Psoas muscle (tissue), 8 donors: ENCODE results near the gene LRRC23. TPM values are rescaled to one million over a fixed set of nuclear protein-coding genes. Genes with fewer than 3 reads are reported as not detected.
"Not testable (repeated sequence)": the region's sequence is repeated elsewhere in the genome, so short reads cannot be mapped to it uniquely, and the experiment has no call there.

Experiments
- ATAC-seq, 4 donors: fragments of 200-7000 bp; cut with Tn5 transposase; one replicate each; pipeline ENCODE4 v1.9.1; 2020; ENCODE audit warnings: moderate library complexity in 3 of 4, mild to moderate bottlenecking in 2 of 4
- DNase-seq, 2 donors: peaks; one replicate each; pipeline ENCODE4 v3.0.0-alpha.2; 2020
- H3K27ac ChIP-seq: fragments of 200-600 bp; one replicate; pipeline ENCODE4 v1.8.0; 2022
- H3K27me3 ChIP-seq, 3 donors: fragments of 200-600 bp in 1 of 3; one replicate each; pipeline versions ENCODE4 v1.6.1 to v1.8.0; 2013 to 2022; ENCODE audit warnings: low read length in 2 of 3, mild to moderate bottlenecking in 2 of 3, moderate library complexity in 1 of 3; ENCODE audit not compliant: insufficient read depth in 3 of 3
- H3K36me3 ChIP-seq, 2 donors: fragments of 200-600 bp in 1 of 2; one replicate each; pipeline versions ENCODE4 v1.6.1 to v1.8.0; 2013 to 2022; ENCODE audit warnings: low read depth in 1 of 2, mild to moderate bottlenecking in 1 of 2, moderate library complexity in 1 of 2; ENCODE audit not compliant: insufficient read depth in 1 of 2
- H3K4me1 ChIP-seq: fragments of 200-600 bp; one replicate; pipeline ENCODE4 v1.8.0; 2022
- H3K4me3 ChIP-seq: fragments of 200-600 bp; one replicate; pipeline ENCODE4 v1.8.0; 2022; ENCODE audit warnings: mild to moderate bottlenecking
- H3K9me3 ChIP-seq: fragments of 200-600 bp; one replicate; pipeline ENCODE4 v1.8.0; 2022
- CTCF ChIP-seq: fragments of 200-600 bp; IDR thresholded peaks from one replicate; pipeline ENCODE4 v1.8.0; 2022; ENCODE audit warnings: antibody characterized with exemption
- WGBS, 3 donors: extraction: QIAGEN DNeasy Blood & Tissue Kit; methylation state at CpG; one replicate each; pipeline versions ENCODE4 v1.1.6 to v1.1.7; 2013; 5-methylcytosine and 5-hydroxymethylcytosine counted together
- intact Hi-C, 2 donors: fragments of 100-400 bp; cut with DNase I; formaldehyde crosslinking; loops; one replicate each; pipeline versions ENCODE4 v1.11.0 to v1.14.2; 2022
- polyA plus RNA-seq, 3 donors: library from polyadenylated mRNA; stranded (reverse); fragments of 200-250 nt; gene quantifications; one replicate each; pipeline ENCODE4 v1.2.3, GENCODE V29; 2013
- total RNA-seq, 4 donors: library from RNA; stranded (reverse); fragmentation: NEBNext Ultra II Directional in 2 of 4; extraction: Animal tissue kit (Norgen Biotek cat#: 25700) in 2 of 4; gene quantifications; one replicate each; pipeline versions ENCODE4 v1.2.1 to v1.2.4, GENCODE V29; 2021 to 2023
- donor health status: healthy with polysubstance abuse.
- donor health status: DM: no; HTN: no; CAD: no; lungs with moderate emphysema.
- donor health status: Bipolar disorder and iron deficiency.
- donor health status: healthy.
- donor health status: DM: yes; HTN: yes; CAD: no.
- donor health status: DM: no; HTN: no; CAD: no.
- donor health status: DM: no; HTN: no; CAD: no.
- donor health status: DM: yes; HTN: yes; CAD: no.

The LRRC23 gene
- total and polyA plus RNA-seq, 7 donors: 9.5 to 29.0 (median 13.1) TPM

DNA sequence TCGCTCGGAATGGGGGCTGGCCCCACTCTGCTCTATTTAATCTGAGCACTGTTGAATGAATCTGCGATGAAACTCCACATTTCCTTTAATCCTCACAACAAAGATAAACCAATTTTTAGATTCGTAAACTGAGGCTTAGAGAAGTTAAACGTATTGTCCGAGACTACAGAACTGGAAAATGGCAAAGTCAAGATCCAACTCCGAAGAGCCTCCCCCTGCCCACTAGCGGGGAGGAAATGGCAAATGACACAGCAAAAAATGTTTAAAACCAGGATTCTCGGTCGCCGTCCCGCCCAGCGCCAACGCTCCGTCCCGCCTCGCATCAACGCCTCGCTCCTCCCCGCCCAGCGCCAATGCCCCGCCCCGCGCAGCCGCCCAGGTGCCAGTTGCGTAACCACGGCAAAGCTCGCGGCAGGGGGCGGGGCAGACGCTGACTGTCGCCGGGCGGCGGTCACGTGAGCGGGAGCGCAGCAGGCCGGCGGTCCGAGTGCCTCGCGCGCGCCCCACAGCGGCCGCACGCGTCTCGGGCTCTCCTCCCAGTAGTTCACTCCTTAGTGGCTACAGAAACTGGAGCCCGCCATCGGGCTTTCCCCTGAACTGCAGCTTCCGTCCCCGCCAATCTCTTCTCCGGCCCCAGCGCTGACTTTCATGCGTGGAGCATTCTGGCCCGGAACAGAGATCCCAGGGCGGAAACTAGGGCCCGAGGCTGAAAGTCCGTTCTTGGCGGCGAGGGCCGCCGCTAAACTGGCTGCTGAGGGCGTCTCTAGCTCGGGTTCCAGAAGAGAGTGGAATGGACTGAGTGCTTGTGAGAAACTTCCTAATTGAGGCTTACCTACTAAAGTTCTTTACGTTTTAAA lies 13.6 kb upstream of the LRRC23 start:
- H3K27ac ChIP-seq: peak overlapping the region; percentile 81
- no peaks in the 10 kb centered on the region for H3K36me3 ChIP-seq
- no peaks in the 10 kb centered on the region for H3K9me3 ChIP-seq
- H3K4me1 ChIP-seq: no peaks in the 10 kb centered on the region
- intact Hi-C loops: no loop called here
- WGBS, 3 donors: 1 to 3% (median 1%) methylated on average over 46 to 68 of the region's 68 CpGs
- DNase-seq (peak; percentile 98 to 99), ATAC-seq (peak; percentile 99 to 100 (median 99))
- TF ChIP-seq CTCF: peak; percentile 89
- H3K4me3 ChIP-seq: peak overlapping the region; percentile 68
- no peaks in the 10 kb centered on the region for H3K27me3 ChIP-seq

DNA sequence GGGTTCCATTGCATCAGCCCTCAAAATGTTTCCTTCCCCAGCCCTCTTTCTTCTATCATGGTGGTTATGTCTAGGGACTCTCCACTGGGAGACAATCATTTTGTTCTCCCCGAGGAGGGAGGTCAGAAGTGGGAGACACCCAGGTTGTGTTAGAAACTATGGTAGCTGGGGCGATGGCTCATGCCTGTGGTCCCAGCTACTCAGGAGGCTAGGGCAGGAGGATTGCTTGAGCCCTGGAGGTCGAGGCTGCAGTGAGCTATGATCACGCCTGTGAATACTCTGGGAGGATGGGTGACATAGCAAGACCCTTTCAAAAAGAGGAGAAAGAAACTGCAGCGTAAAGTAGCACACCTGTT lies 13.0 kb upstream of the LRRC23 start:
- 76 to 84% (median 83%) methylated on average over 5 of the region's 5 CpGs for WGBS, 3 donors
- no peaks in the 10 kb centered on the region for H3K36me3 ChIP-seq
- TF ChIP-seq CTCF: no peak
- peak overlapping the region; percentile 68 for H3K4me3 ChIP-seq
- no peaks in the 10 kb centered on the region for H3K9me3 ChIP-seq
- H3K27ac ChIP-seq: peak overlapping the region; percentile 81
- ATAC-seq (peak in 3 of 4 donors; percentile 2 to 3 (median 2)), DNase-seq (no peak)
- H3K4me1 ChIP-seq: no peaks in the 10 kb centered on the region
- intact Hi-C loops: no loop called here
- no peaks in the 10 kb centered on the region for H3K27me3 ChIP-seq

- H3K9me3 ChIP-seq, ATAC-seq: not testable (repeated sequence)
- 89 to 96% (median 90%) methylated on average over 3 of the region's 3 CpGs for WGBS, 3 donors
Measured at GRCh38 chr12:6892683-6893082, 11.9 kb upstream of the LRRC23 start.

DNA sequence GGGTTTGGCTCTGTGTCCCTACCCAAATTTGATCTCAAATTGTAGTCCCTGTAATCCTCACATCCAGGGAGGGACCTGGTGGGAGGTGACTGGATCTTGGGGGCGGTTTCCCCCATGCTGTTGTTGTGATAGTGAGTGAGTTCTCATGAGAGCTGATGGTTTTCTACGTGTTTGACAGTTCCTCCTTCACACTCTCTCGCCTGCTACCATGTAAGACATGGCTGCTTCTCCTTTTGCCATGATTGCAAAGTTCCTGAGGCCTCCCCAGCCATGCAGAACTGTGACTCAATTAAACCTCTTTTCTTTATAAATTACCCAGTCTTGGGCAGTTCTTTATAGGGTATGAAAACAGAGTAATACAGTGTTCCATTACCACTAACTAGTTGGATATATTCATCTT lies 10.3 kb upstream of the LRRC23 start:
- TF ChIP-seq CTCF: no peak
- Histone ChIP-seq H3K9me3 (no peaks in the 10 kb centered on the region), H3K27me3 (no peaks in the 10 kb centered on the region), H3K27ac (no peak overlapping the region), H3K4me3 (no peak overlapping the region), H3K36me3 (no peaks in the 10 kb centered on the region), H3K4me1 (no peaks in the 10 kb centered on the region)
- no peak for DNase-seq
- 87 to 93% (median 87%) methylated on average over 3 of the region's 3 CpGs for WGBS, 3 donors
- ATAC-seq: no peak
- intact Hi-C loops: no loop called here

More at GRCh38 chr12:6892683-6893082, 11.9 kb upstream of the LRRC23 start:
- H3K4me3 ChIP-seq, intact Hi-C loops, H3K27ac ChIP-seq, H3K36me3 ChIP-seq, H3K4me1 ChIP-seq, H3K27me3 ChIP-seq, DNase-seq: not testable (repeated sequence)

DNA sequence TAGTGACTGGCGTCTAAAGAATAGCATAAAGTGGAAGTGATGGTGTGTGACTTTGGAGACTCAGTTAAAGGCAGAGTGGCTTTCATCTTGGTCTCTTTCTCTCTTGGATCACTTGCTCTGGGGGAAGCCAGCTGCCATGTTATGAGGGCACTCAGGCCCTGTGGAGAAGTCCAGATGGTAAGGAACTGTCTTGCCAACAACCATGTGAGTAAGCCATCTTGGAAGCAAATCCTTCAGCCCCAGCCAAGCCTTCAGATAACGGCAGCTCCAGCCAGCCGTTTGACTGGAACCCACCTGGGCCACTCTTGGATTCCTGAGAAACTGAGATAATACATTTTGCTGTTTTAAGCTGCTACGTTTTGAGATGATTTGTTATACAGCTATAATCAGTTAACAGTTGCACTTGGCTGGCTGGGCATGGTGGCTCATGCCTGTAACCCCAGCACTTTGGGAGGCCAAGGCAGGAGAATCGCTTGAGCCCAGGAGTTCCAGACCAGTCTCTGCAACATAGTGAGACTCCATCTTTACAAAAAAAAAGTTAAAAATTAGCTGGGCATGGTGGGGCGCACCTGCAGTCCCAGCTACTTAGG lies 7.7 kb upstream of the LRRC23 start:
- ATAC-seq: no peak
- intact Hi-C loops: loop anchor here in 1 of 2 donors (5.0 kb wide), 1 partner anchor 375 kb away; no protein-coding TSS in a partner anchor
- no peak overlapping the region for H3K4me3 ChIP-seq
- H3K27ac ChIP-seq: no peak overlapping the region
- 51 to 62% (median 59%) methylated on average over 6 of the region's 6 CpGs for WGBS, 3 donors
- H3K9me3 ChIP-seq: no peaks in the 10 kb centered on the region
- TF ChIP-seq CTCF: no peak
- H3K27me3 ChIP-seq: no peaks in the 10 kb centered on the region
- DNase-seq: no peak
- H3K4me1 ChIP-seq: no peaks in the 10 kb centered on the region
- H3K36me3 ChIP-seq: no peaks in the 10 kb centered on the region
